Right lung (tissue), 5 donors: ENCODE data around the gene RPL27. TPM values are rescaled to one million over a fixed set of nuclear protein-coding genes. Genes with fewer than 3 reads are reported as not detected.

ENCODE experiments used
- DNase-seq, 2 donors: peaks; one replicate each; pipeline ENCODE4 v3.0.0-alpha.2; 2013
- polyA plus RNA-seq, 5 donors: library from polyadenylated mRNA; unstranded; fragments of 120-200 nt; gene quantifications; one replicate each; pipeline versions ENCODE4 v1.2.1 to v1.2.3, GENCODE V29; 2013; ENCODE audit warnings: inconsistent platforms in 1 of 5, low replicate concordance in 1 of 5; ENCODE audit not compliant: insufficient read length in 5 of 5, insufficient read depth in 1 of 5

Gene RPL27
- polyA plus RNA-seq, 5 donors, result 1,519 to 2,134 (median 1,704) TPM

DNA sequence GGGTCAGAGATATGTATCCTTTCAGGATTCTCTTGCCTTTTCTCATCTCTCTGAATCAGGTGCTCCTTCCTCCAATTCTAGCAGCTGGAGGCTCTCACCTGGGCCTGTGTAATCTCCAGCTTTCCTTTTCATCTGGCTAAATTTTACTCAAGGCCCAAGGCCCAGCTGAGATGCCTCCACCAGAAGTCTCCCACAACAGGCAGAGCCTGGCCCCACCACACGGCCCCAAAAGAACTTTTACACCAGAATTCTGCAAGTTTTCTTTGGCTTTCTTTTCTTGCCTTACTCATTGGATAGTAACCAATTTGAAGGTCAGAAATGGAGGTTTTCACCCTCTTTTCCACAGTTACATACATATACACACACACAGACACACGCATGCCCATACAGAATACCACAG, 41.4 kb downstream of the RPL27 start:
- DNase-seq, result no peak

DNA sequence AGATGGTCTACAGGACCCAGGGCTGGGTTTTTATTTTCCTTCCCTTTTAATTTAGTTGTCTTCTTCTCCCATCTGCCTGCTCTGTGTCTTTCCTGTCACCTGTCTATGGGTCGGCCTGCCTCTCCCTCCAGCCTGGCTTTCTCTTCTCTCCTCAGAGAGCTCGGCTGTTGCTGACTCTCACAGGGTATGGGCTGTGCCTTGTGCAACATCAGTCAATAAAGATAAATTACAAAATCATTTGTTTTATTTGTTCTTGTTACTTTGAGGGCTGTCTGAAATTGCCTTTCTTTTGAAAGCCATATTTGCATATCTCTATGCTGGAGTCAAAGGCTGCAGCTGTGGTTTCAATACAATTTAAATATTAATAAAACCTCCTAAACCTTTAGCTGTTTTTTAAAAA, 42.4 kb downstream of the RPL27 start:
- DNase-seq, result no peak

DNA sequence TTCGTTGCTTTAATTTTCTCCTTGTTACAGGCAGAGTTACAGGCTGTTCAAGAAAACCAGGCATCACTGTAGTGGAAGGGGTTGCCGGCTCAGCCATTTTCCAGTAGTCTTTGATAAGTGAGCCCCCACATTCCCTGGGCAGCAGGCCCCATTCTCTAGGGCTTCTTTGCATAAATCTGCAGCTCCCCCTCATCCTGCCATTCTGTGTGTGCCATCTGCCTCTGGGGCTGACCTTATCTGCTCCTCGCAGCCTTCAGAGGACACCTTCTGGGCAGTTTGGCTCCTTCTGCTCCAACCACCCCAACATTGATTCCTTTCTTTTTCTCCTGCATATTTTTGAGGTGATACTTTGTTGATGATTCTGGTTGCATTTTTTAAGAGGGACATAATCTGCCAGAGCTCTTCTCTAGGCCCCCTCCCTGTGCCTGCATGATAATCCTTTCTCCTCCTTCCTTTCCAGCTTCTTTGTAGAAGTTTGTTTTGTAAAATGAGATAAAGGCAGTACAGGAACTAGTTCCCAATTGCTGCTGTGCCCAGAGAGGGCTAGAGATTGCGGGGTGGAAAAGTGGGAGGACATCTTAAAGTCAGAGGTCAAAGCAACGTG, 43.9 kb downstream of the RPL27 start:
- DNase-seq, result no peak

DNA sequence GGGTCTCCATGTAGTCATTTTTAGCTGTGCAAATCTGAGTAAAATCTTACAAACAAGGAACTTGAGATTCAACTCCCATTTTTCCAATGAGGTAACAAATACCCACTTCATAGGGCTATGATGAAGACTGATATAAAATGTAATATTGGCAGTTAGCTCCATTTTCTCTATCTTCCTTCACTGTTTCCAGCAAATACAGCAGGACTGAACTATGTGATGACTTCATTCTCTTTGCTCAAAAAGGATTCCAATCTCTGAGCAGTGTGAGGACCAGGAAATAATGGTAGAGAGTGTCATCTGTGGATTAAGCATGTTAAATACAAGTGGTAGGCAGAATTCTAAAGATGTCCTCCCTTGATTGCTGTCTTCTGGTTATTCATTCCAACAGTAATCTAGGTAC, 45.1 kb downstream of the RPL27 start:
- no peak for DNase-seq

DNA sequence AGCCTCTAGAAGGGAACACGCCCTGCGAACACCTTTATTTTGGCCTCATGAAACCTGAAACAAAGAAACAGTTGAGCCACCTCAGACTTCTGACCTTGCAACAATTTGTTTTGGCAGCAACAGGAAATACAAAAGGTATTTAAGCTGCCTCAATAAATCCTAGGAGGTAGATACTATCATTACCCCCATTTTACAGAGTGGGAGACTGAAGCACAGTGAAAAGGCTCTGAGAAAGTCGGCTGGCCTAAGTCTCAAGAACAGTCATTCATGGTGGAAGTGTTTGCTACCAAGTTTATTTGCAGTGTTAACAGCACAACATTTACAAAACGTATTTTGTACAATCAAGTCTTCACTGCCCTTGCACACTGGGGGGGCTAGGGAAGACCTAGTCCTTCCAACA, 45.8 kb downstream of the RPL27 start:
- no peak for DNase-seq

DNA sequence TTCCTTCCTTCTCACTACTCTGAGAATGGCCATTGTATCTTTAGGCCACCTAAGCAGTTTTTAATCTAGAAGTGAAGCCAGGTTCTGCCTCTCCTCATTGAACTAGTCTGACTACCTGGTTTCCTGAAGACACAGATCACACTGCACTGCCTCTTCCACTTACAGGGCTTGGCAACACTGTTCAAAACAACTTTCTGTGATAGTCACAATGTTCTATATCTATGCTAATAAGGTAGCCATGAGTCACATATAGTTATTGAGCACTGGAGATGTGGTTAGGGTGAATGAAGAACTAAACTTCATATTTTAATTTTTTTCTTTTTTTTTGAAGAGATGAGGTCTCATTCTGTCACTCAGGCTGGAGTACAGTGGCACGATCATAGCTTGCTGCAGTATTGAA, 53.8 kb downstream of the RPL27 start:
- no peak for DNase-seq

Other genes with a start within 250 kb of the RPL27 start
- 100 to 1,000 TPM; 155 to 221 (median 188) TPM for gene RAMP2, start 237.2 kb upstream of the RPL27 start, polyA plus RNA-seq
- gene VPS25, start 225.0 kb upstream of the RPL27 start, polyA plus RNA-seq, result 10 to 100 TPM; 66.5 to 77.3 (median 74.6) TPM
- gene WNK4, start 217.8 kb upstream of the RPL27 start, polyA plus RNA-seq, result 1 to 10 TPM in 4 of 5 donors, under 1 TPM in 1; 0.82 to 2.1 (median 1.6) TPM
- 10 to 100 TPM; 83.6 to 96.6 (median 86.7) TPM for gene COA3, start 199.7 kb upstream of the RPL27 start, polyA plus RNA-seq
- gene CNTD1, start 199.6 kb upstream of the RPL27 start, polyA plus RNA-seq, result 1 to 10 TPM; 2.3 to 3.2 (median 2.9) TPM
- gene BECN1, start 174.1 kb upstream of the RPL27 start, polyA plus RNA-seq, result 10 to 100 TPM; 53.9 to 79.4 (median 68.0) TPM
- 10 to 100 TPM; 65.8 to 81.2 (median 74.9) TPM for gene PSME3, start 165.0 kb upstream of the RPL27 start, polyA plus RNA-seq
- 1 to 10 TPM; 1.8 to 3.1 (median 2.6) TPM for gene AOC2, start 153.8 kb upstream of the RPL27 start, polyA plus RNA-seq
- gene AOC3, start 147.2 kb upstream of the RPL27 start, polyA plus RNA-seq, result 100 to 1,000 TPM; 116 to 203 (median 162) TPM
- gene G6PC1, start 97.6 kb upstream of the RPL27 start, polyA plus RNA-seq, result under 1 TPM in 4 of 5 donors, not detected in 1; 0.04 to 0.12 (median 0.05) TPM
- gene AARSD1, start 34.0 kb upstream of the RPL27 start, polyA plus RNA-seq, result 10 to 100 TPM; 60.1 to 83.9 (median 66.5) TPM
- 1 to 10 TPM; 1.8 to 5.2 (median 2.1) TPM for gene PTGES3L, start 18.3 kb upstream of the RPL27 start, polyA plus RNA-seq
- gene RUNDC1, start 17.9 kb upstream of the RPL27 start, polyA plus RNA-seq, result 10 to 100 TPM; 10.1 to 12.6 (median 10.6) TPM
- gene IFI35, start 8.4 kb downstream of the RPL27 start, polyA plus RNA-seq, result 10 to 100 TPM; 14.6 to 20.5 (median 16.0) TPM
- gene VAT1, start 24.0 kb downstream of the RPL27 start, polyA plus RNA-seq, result 100 to 1,000 TPM; 105 to 148 (median 128) TPM
- 1 to 10 TPM; 1.6 to 2.2 (median 1.9) TPM for gene RND2, start 26.8 kb downstream of the RPL27 start, polyA plus RNA-seq
- gene BRCA1, start 126.9 kb downstream of the RPL27 start, polyA plus RNA-seq, result 10 to 100 TPM; 10.4 to 24.6 (median 17.4) TPM
- gene NBR1, start 172.8 kb downstream of the RPL27 start, polyA plus RNA-seq, result 100 to 1,000 TPM in 4 of 5 donors, 10 to 100 TPM in 1; 80.4 to 126 (median 108) TPM
- gene TMEM106A, start 213.5 kb downstream of the RPL27 start, polyA plus RNA-seq, result 10 to 100 TPM in 4 of 5 donors, 1 to 10 TPM in 1; 9.1 to 12.0 (median 11.0) TPM
- gene CCDC200, start 230.2 kb downstream of the RPL27 start, polyA plus RNA-seq, result 10 to 100 TPM in 4 of 5 donors, 1 to 10 TPM in 1; 8.8 to 19.9 (median 16.0) TPM
- 1 to 10 TPM in 2 of 5 donors, under 1 TPM in 1, not detected in 2; 0.67 to 1.5 (median 1.2) TPM for gene RNU2-1, start 235.6 kb downstream of the RPL27 start, polyA plus RNA-seq